ENCODE measurements around the gene VAMP1. TPM values are rescaled to one million over a fixed set of nuclear protein-coding genes. Genes with fewer than 3 reads are reported as not detected.

Gene VAMP1
- total and polyA plus RNA-seq, 2 of the 8 experiments (the other 6 are each of a cell fraction or from before 2014, with no cell fraction given): 10.8 to 23.1 TPM

- H3K23me2 ChIP-seq (ENCODE audit: low read depth, low read length): peaks cover 3% of the 10 kb centered on the region
- H3K4ac ChIP-seq (replicated peaks; ENCODE audit: insufficient read length, low read depth, low read length): no peak overlapping the region
- no peaks in the 10 kb centered on the region for H4K20me1 ChIP-seq (replicated peaks in 1 of 2; ENCODE audit: control insufficient read depth in 1 of 2, insufficient read depth in 2 of 2, low read length in 2 of 2)
- H2BK20ac ChIP-seq (ENCODE audit: low read length): no peak overlapping the region
- H3K23ac ChIP-seq (ENCODE audit: insufficient read length): no peak overlapping the region
- no peak overlapping the region for H2BK15ac ChIP-seq (ENCODE audit: low read length)
- H4K91ac ChIP-seq (replicated peaks; ENCODE audit: insufficient read length, low read length): no peak overlapping the region
- no peaks in the 10 kb centered on the region; the same call in 1 of the 2 replicates for H3K79me1 ChIP-seq (ENCODE audit: low read depth, low read length)
- H3K4me3 ChIP-seq (ENCODE audit: extremely low read depth in 1 of 4, insufficient read depth in 2 of 4, low read depth in 3 of 4, low read length in 4 of 4): no peak overlapping the region
- H3K4me1 ChIP-seq (replicated peaks in 1 of 4; ENCODE audit: control insufficient read depth in 3 of 4, insufficient read depth in 4 of 4, low read length in 3 of 4): peaks cover 0 to 6% (median 1%) of the 10 kb centered on the region in 4 experiments; a peak in 2 of 7 replicates
- H3K4me2 ChIP-seq (ENCODE audit: insufficient read depth in 1 of 2, low read depth in 2 of 2, low read length in 2 of 2): no peak overlapping the region
- no peak overlapping the region for H3K18ac ChIP-seq (ENCODE audit: extremely low read depth, low read length)
- 100% methylated on average over 1 of the region's 1 CpG; no CpG with 5 or more reads in 1 of the 2 experiments for WGBS, 2 experiments (ENCODE audit: extremely low coverage in 1 of 2, insufficient coverage in 1 of 2, insufficient read length in 1 of 2, insufficient replicate concordance in 2 of 2, low coverage in 1 of 2, low lambda C conversion rate in 2 of 2, missing lambda C conversion rate in 1 of 2)
- FAIRE-seq: no peak
- no peak overlapping the region for H2BK120ac ChIP-seq (replicated peaks; ENCODE audit: low read depth, low read length)
- no peak overlapping the region for H4K8ac ChIP-seq (ENCODE audit: extremely low read depth, insufficient read depth, low read length)
- no peak overlapping the region for H3K9ac ChIP-seq (replicated peaks in 1 of 4; ENCODE audit: extremely low read depth in 1 of 4, low read depth in 3 of 4, low read length in 3 of 4)
- H3K36me3 ChIP-seq (ENCODE audit: control insufficient read depth in 2 of 4, insufficient read depth in 4 of 4, low read length in 3 of 4): peaks cover 0 to 10% (median 0%) of the 10 kb centered on the region in 4 experiments; a peak in 2 of 8 replicates
- H2BK12ac ChIP-seq (ENCODE audit: low read depth, low read length): no peak overlapping the region
- ChIA-PET POLR2A (ENCODE audit: partially characterized antibody) (interaction anchor here (0.6 to 3.7 kb wide), 9 partner anchors 11 to 326 kb away, joined by 3 to 18 read pairs (median 3); partner anchors contain the start of genes GAPDH and VAMP1), CTCF (ENCODE audit: partially characterized antibody) (interaction anchor here (0.8 to 1.5 kb wide), 3 partner anchors 23 to 246 kb away, joined by 3 to 13 read pairs (median 5); no protein-coding TSS in a partner anchor)
- no peak overlapping the region for H2AK5ac ChIP-seq (ENCODE audit: low read depth, low read length)
- H3K14ac ChIP-seq (ENCODE audit: insufficient read length): no peak overlapping the region
- no peak overlapping the region for H3K56ac ChIP-seq (replicated peaks; ENCODE audit: insufficient read length, low read depth, low read length)
- no peak overlapping the region for H2BK5ac ChIP-seq (ENCODE audit: low read depth, low read length)
- H3K27ac ChIP-seq (ENCODE audit: low read depth, low read length): no peak overlapping the region
- no peaks in the 10 kb centered on the region for H3K9me3 ChIP-seq (ENCODE audit: insufficient read depth in 2 of 2, low read depth in 1 of 2, low read length in 1 of 2)
- peaks cover 0 to 14% of the 10 kb centered on the region in 2 experiments; a peak in 3 of 4 replicates for H3K79me2 ChIP-seq (ENCODE audit: control insufficient read depth in 1 of 2, insufficient read depth in 2 of 2, low read length in 2 of 2)
- no peak overlapping the region for H4K5ac ChIP-seq (ENCODE audit: insufficient read length, low read depth, low read length)
- no peak overlapping the region for H2AFZ ChIP-seq (ENCODE audit: low read length)
- no peaks in the 10 kb centered on the region for H3K27me3 ChIP-seq (replicated peaks in 1 of 4; ENCODE audit: control insufficient read depth in 3 of 4, extremely low read depth in 1 of 4, insufficient read depth in 3 of 4, low read length in 3 of 4)
- DNase-seq (ENCODE audit: low read depth in 1 of 2, low spot score in 2 of 2): no peak
- TF ChIP-seq SIRT6 (IDR thresholded peaks at IDR 0.05; ENCODE audit: low read length) (no peak), KDM4A (IDR thresholded peaks at IDR 0.05; ENCODE audit: low read depth, low read length, severe bottlenecking) (no peak), ATF3 (IDR thresholded peaks at IDR 0.05; ENCODE audit: insufficient read depth, low read depth, low read length) (no peak), CHD1 (IDR thresholded peaks at IDR 0.05; ENCODE audit: low read depth, low read length) (no peak), SIX5 (IDR thresholded peaks at IDR 0.05; ENCODE audit: low read depth, low read length) (no peak), POLR2AphosphoS5 (IDR thresholded peaks at IDR 0.05; ENCODE audit: low read depth, low read length) (no peak), CTCF (IDR thresholded peaks at IDR 0.05; ENCODE audit: control extremely low read depth in 1 of 3, insufficient read depth in 1 of 3, low read depth in 1 of 3, low read length in 3 of 3) (no peak), BRCA1 (IDR thresholded peaks at IDR 0.05; ENCODE audit: low read depth, low read length) (no peak), POU5F1 (IDR thresholded peaks at IDR 0.05; ENCODE audit: low read depth, low read length) (no peak), RBBP5 (IDR thresholded peaks at IDR 0.05; ENCODE audit: borderline replicate concordance, low read depth, low read length) (no peak), EGR1 (IDR thresholded peaks at IDR 0.05; ENCODE audit: borderline replicate concordance, low read depth, low read length) (no peak), SP4 (IDR thresholded peaks at IDR 0.05; ENCODE audit: low read length) (no peak)
Measured at GRCh38 chr12:6488240-6488639, 17.8 kb upstream of the VAMP1 start.

All from H1 (cell line).